H1 (cell line): ENCODE results near the gene TTLL9. TPM values are rescaled to one million over a fixed set of nuclear protein-coding genes. Genes with fewer than 3 reads are reported as not detected.

Experiments
- ATF3 ChIP-seq: IDR thresholded peaks from 2 replicates; pipeline ENCODE4 v1.6.1; 2011; ENCODE audit warnings: low read depth, mild to moderate bottlenecking, low read length; ENCODE audit not compliant: insufficient read depth
- BCL11A ChIP-seq, 2 experiments: IDR thresholded peaks; one replicate each; pipeline ENCODE4 v1.6.1; 2011; ENCODE audit warnings: low read depth in 2 of 2, low read length in 2 of 2, mild to moderate bottlenecking in 2 of 2
- BRCA1 ChIP-seq: IDR thresholded peaks from 2 replicates; pipeline ENCODE4 v1.6.1; 2012; ENCODE audit warnings: low read depth, low read length, improper control_type of control experiment
- EGR1 ChIP-seq: IDR thresholded peaks from 2 replicates; pipeline ENCODE4 v1.6.1; 2011; ENCODE audit warnings: low read depth, low read length, borderline replicate concordance
- EZH2 ChIP-seq: fragments of 200-600 bp; sonication (generic); IDR thresholded peaks from 2 replicates; pipeline ENCODE4 v1.7.1; 2012; ENCODE audit warnings: low read depth, mild to moderate bottlenecking, moderate library complexity, low read length, inconsistent platforms; ENCODE audit not compliant: severe bottlenecking
- GABPA ChIP-seq: IDR thresholded peaks from 2 replicates; pipeline ENCODE4 v1.6.1; 2011; ENCODE audit warnings: mild to moderate bottlenecking, low read length, moderate library complexity, borderline replicate concordance; ENCODE audit not compliant: insufficient read depth
- GTF2F1 ChIP-seq: IDR thresholded peaks from 2 replicates; pipeline ENCODE4 v1.6.1; 2012; ENCODE audit warnings: low read depth, low read length, improper control_type of control experiment, borderline replicate concordance
- JUND ChIP-seq: IDR thresholded peaks from 2 replicates; pipeline ENCODE4 v1.6.1; 2011; ENCODE audit warnings: mild to moderate bottlenecking, improper control_type of control experiment, low read length
- NRF1 ChIP-seq: IDR thresholded peaks from 2 replicates; pipeline ENCODE4 v1.6.1; 2011; ENCODE audit warnings: mild to moderate bottlenecking, low read depth, low read length, improper control_type of control experiment
- RAD21 ChIP-seq, 2 experiments: IDR thresholded peaks in 1 of 2; conservative IDR thresholded peaks in 1 of 2; 2 replicates each; pipeline ENCODE4 v1.6.1; 2011; ENCODE audit warnings: low read depth in 2 of 2, low read length in 2 of 2, improper control_type of control experiment in 1 of 2, inconsistent platforms in 1 of 2, mild to moderate bottlenecking in 1 of 2, moderate library complexity in 1 of 2
- RBBP5 ChIP-seq: IDR thresholded peaks from 2 replicates; pipeline ENCODE4 v1.7.1; 2012; ENCODE audit warnings: low read depth, mild to moderate bottlenecking, inconsistent platforms, low read length, moderate library complexity, borderline replicate concordance
- RFX5 ChIP-seq: IDR thresholded peaks from 2 replicates; pipeline ENCODE4 v1.6.1; 2011; ENCODE audit warnings: low read depth, low read length, improper control_type of control experiment, borderline replicate concordance
- SAP30 ChIP-seq: fragments of 300-600 bp; sonication (generic); IDR thresholded peaks from 2 replicates; pipeline ENCODE4 v1.7.1; 2012; ENCODE audit warnings: low read length, moderate library complexity, mild to moderate bottlenecking, inconsistent platforms; ENCODE audit not compliant: insufficient read depth, insufficient replicate concordance
- SIN3A ChIP-seq, 2 experiments: IDR thresholded peaks in 1 of 2; conservative IDR thresholded peaks in 1 of 2; 2 replicates each; pipeline ENCODE4 v1.6.1; 2011 to 2012; ENCODE audit warnings: low read length in 2 of 2, improper control_type of control experiment in 1 of 2, low read depth in 1 of 2, mild to moderate bottlenecking in 1 of 2
- SP1 ChIP-seq: IDR thresholded peaks from 2 replicates; pipeline ENCODE4 v1.6.1; 2011; ENCODE audit warnings: low read depth, low read length
- SP2 ChIP-seq: IDR thresholded peaks from 2 replicates; pipeline ENCODE4 v1.6.1; 2012; ENCODE audit warnings: mild to moderate bottlenecking, low read length, inconsistent platforms
- SP4 ChIP-seq: IDR thresholded peaks from 2 replicates; pipeline ENCODE4 v1.6.1; 2012; ENCODE audit warnings: low read length, inconsistent platforms
- SUZ12 ChIP-seq: fragments of 200-600 bp; sonication (generic); IDR thresholded peaks from 2 replicates; pipeline ENCODE4 v1.6.1; 2012; ENCODE audit warnings: mild to moderate bottlenecking, inconsistent platforms, low read length, moderate library complexity, mixed read lengths
- TBP ChIP-seq: IDR thresholded peaks from 2 replicates; pipeline ENCODE4 v1.6.1; 2011; ENCODE audit warnings: low read depth, low read length, improper control_type of control experiment
- TCF12 ChIP-seq: IDR thresholded peaks from 2 replicates; pipeline ENCODE4 v1.6.1; 2011; ENCODE audit warnings: low read depth, mild to moderate bottlenecking, low read length
- YY1 ChIP-seq: IDR thresholded peaks from 2 replicates; pipeline ENCODE4 v1.6.1; 2011; ENCODE audit warnings: low read depth, mild to moderate bottlenecking, low read length
- ZNF274 ChIP-seq: IDR thresholded peaks from 2 replicates; pipeline ENCODE4 v1.7.0; 2012; ENCODE audit warnings: low read length, borderline replicate concordance; ENCODE audit errors: extremely low read depth
- polyA plus RNA-seq, 7 experiments: library from polyadenylated mRNA; depleted of rRNA in 3 of 7; stranded (reverse) in 5 of 7; unstranded in 2 of 7; fragments of >200 nt in 5 of 7; fragments of 200-250 nt in 2 of 7; gene quantifications; 1 replicate in 5 of 7; 2 replicates in 1 of 7; 4 replicates in 1 of 7; pipeline versions ENCODE4 v1.2.1 to v1.2.3, GENCODE V29; 2011 to 2013; ENCODE audit warnings: missing spikeins in 2 of 7, mixed read lengths in 2 of 7
- total RNA-seq: library from RNA; stranded (reverse); fragmentation: NEBNext Ultra II Directional; extraction: Animal tissue kit (Norgen Biotek cat#: 25700); gene quantifications from 2 replicates; pipeline ENCODE4 v1.2.1, GENCODE V29; 2021

TTLL9 gene
- total and polyA plus RNA-seq, 2 of the 8 experiments (the other 6 are each of a cell fraction or from before 2014, with no cell fraction given): 0.06 TPM; not detected in 1

- TF ChIP-seq SP1: peak; percentile 87
- TF ChIP-seq SAP30: peak; percentile 36
- TF ChIP-seq YY1: peak; percentile 64; the same call in 1 of the 2 replicates
- peak; percentile 89 for TF ChIP-seq TBP
- peak; percentile 60; the same call in 1 of the 2 replicates for TF ChIP-seq GABPA
- peak; percentile 99 for TF ChIP-seq NRF1
- peak; percentile 74; the same call in 1 of the 2 replicates for TF ChIP-seq ATF3
- peak; percentile 93 to 98 for TF ChIP-seq RAD21 (IDR thresholded peaks at IDR 0.05 in 1 of 2, conservative IDR thresholded peaks at IDR 0.05 in 1 of 2; ENCODE audit: low read depth in 2 of 2, low read length in 2 of 2)
- no peak for TF ChIP-seq JUND
- no peak for TF ChIP-seq RFX5
- no peak; the same call in 1 of the 2 replicates for TF ChIP-seq EGR1
- peak; percentile 42; the same call in 1 of the 2 replicates for TF ChIP-seq TCF12
- peak; percentile 72 to 74; a peak in 2 of 4 replicates for TF ChIP-seq SIN3A (conservative IDR thresholded peaks at IDR 0.05 in 1 of 2, IDR thresholded peaks at IDR 0.05 in 1 of 2; ENCODE audit: low read depth in 1 of 2, low read length in 2 of 2)
- TF ChIP-seq ZNF274: no peak
- TF ChIP-seq BCL11A (IDR thresholded peaks at IDR 0.05; ENCODE audit: low read depth in 2 of 2, low read length in 2 of 2): no peak
- TF ChIP-seq RBBP5: peak; percentile 76; the same call in 1 of the 2 replicates
- TF ChIP-seq SUZ12: no peak
- peak; percentile 74; the same call in 1 of the 2 replicates for TF ChIP-seq GTF2F1
- TF ChIP-seq SP4: peak; percentile 96; the same call in 1 of the 2 replicates
- no peak for TF ChIP-seq SP2
- TF ChIP-seq EZH2: no peak
- TF ChIP-seq BRCA1: peak; percentile 97
Observed at GRCh38 chr20:31951530-31952453, 81.4 kb downstream of the TTLL9 start, which contains the start of gene PDRG1 (continued).
